ENCODE results near the gene BEAN1. TPM values are rescaled to one million over a fixed set of nuclear protein-coding genes. Genes with fewer than 3 reads are reported as not detected.

Gene BEAN1
- total RNA-seq, 1 experiment from 2014 or later = 0.24 TPM

GRCh38 chr16:66386629-66387622 lies 40.2 kb upstream of the BEAN1 start:
- Mint-ChIP-seq H3K27me3 (ENCODE audit: low read depth) (peaks cover 3% of the 10 kb centered on the region), H3K4me1 (peaks cover 10 to 15% of the 10 kb centered on the region in 2 experiments), H3K27ac (peak overlapping the region in 1 of 3 experiments; percentile 73; a peak in 1 of 7 replicates), H3K4me3 (no peak overlapping the region), H3K9me3 (no peaks in the 10 kb centered on the region), H3K36me3 (ENCODE audit: insufficient read depth in 1 of 3, low read depth in 3 of 3) (no peaks in the 10 kb centered on the region; a peak in 1 of 7 replicates)
- Histone ChIP-seq H4K20me1 (ENCODE audit: control insufficient read depth, insufficient read depth, insufficient read length) (no peaks in the 10 kb centered on the region), H3K4ac (ENCODE audit: low read depth, low read length) (no peak overlapping the region), H2AK5ac (ENCODE audit: insufficient read length, low read length) (no peak overlapping the region), H3K23ac (ENCODE audit: insufficient read length, low read depth, low read length) (no peak overlapping the region), H2BK15ac (ENCODE audit: low read depth, low read length) (no peak overlapping the region), H3K4me1 (ENCODE audit: insufficient read depth, low read length) (no peaks in the 10 kb centered on the region; the same call in 1 of the 2 replicates), H4K8ac (replicated peaks; ENCODE audit: insufficient read length, low read depth, low read length) (peak overlapping the region; percentile 19), H2AFZ (ENCODE audit: low read length) (no peak overlapping the region), H3K23me2 (ENCODE audit: insufficient read length, low read depth, low read length, poor library complexity, severe bottlenecking) (no peaks in the 10 kb centered on the region), H3K79me2 (ENCODE audit: insufficient read depth, low read length) (no peaks in the 10 kb centered on the region), H4K91ac (ENCODE audit: insufficient read length, low read depth, low read length) (no peak overlapping the region), H2BK120ac (ENCODE audit: low read depth, low read length, poor library complexity, severe bottlenecking) (no peak overlapping the region), H3K27me3 (ENCODE audit: insufficient read depth, low read length) (no peaks in the 10 kb centered on the region), H4K5ac (ENCODE audit: insufficient read length, low read depth, low read length) (no peak overlapping the region), H3K27ac (ENCODE audit: insufficient read length, low read depth, low read length) (no peak overlapping the region), H2BK12ac (ENCODE audit: insufficient read length, low read depth, low read length) (no peak overlapping the region), H3K14ac (ENCODE audit: insufficient read depth, low read length) (no peak overlapping the region; the same call in 1 of the 2 replicates), H3K9ac (ENCODE audit: extremely low read depth, insufficient read length, low read length) (no peak overlapping the region), H2BK5ac (ENCODE audit: insufficient read length, low read length) (no peak overlapping the region), H3K56ac (ENCODE audit: insufficient read length, low read depth, low read length) (no peak overlapping the region), H2BK20ac (ENCODE audit: low read depth, low read length, poor library complexity, severe bottlenecking) (no peak overlapping the region), H3K79me1 (ENCODE audit: insufficient read depth, low read depth, low read length, poor library complexity, severe bottlenecking) (no peaks in the 10 kb centered on the region), H3K18ac (ENCODE audit: insufficient read length, low read depth, low read length) (no peak overlapping the region), H3T11ph (ENCODE audit: low read length) (no peak overlapping the region), H3K9me3 (ENCODE audit: control insufficient read depth, low read depth, low read length) (no peaks in the 10 kb centered on the region), H3K4me2 (ENCODE audit: insufficient read depth, insufficient read length, low read length) (no peak overlapping the region)
- WGBS (ENCODE audit: extremely low coverage, insufficient read length, low lambda C conversion rate) = no CpG with 5 or more reads among the region's 20 CpGs
- no peak for DNase-seq
- TF ChIP-seq CTCF (conservative IDR thresholded peaks at IDR 0.05) = no peak
